Ishikawa (cell line): ENCODE measurements around the gene BBC3.
A peak's percentile ranks its signal among the peaks of the same experiment; 100 is the strongest.

Source experiments
- CEBPB ChIP-seq: IDR thresholded peaks from 2 replicates; pipeline ENCODE4 v1.6.1; 2012
- CREB1 ChIP-seq: IDR thresholded peaks from 2 replicates; pipeline ENCODE4 v1.6.1; 2012; ENCODE audit warnings: low read depth
- EGR1 ChIP-seq: IDR thresholded peaks from 2 replicates; pipeline ENCODE4 v1.6.1; 2012
- EP300 ChIP-seq: IDR thresholded peaks from 2 replicates; pipeline ENCODE4 v1.6.1; 2012; ENCODE audit warnings: borderline replicate concordance
- FOXM1 ChIP-seq: IDR thresholded peaks from 2 replicates; pipeline ENCODE4 v1.6.1; 2012; ENCODE audit warnings: low read depth, borderline replicate concordance
- MAX ChIP-seq: IDR thresholded peaks from 2 replicates; pipeline ENCODE4 v1.6.1; 2012
- NFIC ChIP-seq: IDR thresholded peaks from 2 replicates; pipeline ENCODE4 v1.6.1; 2012
- RAD21 ChIP-seq: IDR thresholded peaks from 2 replicates; pipeline ENCODE4 v1.6.1; 2012; ENCODE audit warnings: low read depth
- REST ChIP-seq: IDR thresholded peaks from 2 replicates; pipeline ENCODE4 v1.6.1; 2012; ENCODE audit warnings: low read depth, mild to moderate bottlenecking
- TAF1 ChIP-seq: IDR thresholded peaks from 2 replicates; pipeline ENCODE4 v1.6.1; 2012; ENCODE audit warnings: low read depth, mild to moderate bottlenecking
- TCF12 ChIP-seq: IDR thresholded peaks from 2 replicates; pipeline ENCODE4 v1.6.1; 2012; ENCODE audit warnings: low read depth
- TEAD4 ChIP-seq: IDR thresholded peaks from 2 replicates; pipeline ENCODE4 v1.6.1; 2012
- USF1 ChIP-seq: IDR thresholded peaks from 2 replicates; pipeline ENCODE4 v1.6.1; 2012
- YY1 ChIP-seq: IDR thresholded peaks from 2 replicates; pipeline ENCODE4 v1.6.1; 2012; ENCODE audit warnings: low read depth
- ZBTB7A ChIP-seq: IDR thresholded peaks from 2 replicates; pipeline ENCODE4 v1.6.1; 2012; ENCODE audit warnings: low read depth

BBC3 gene

GRCh38 chr19:47231215-47232054, 436 bp upstream of the BBC3 start:
- peak; percentile 43; the same call in 1 of the 2 replicates for TF ChIP-seq REST
- no peak for TF ChIP-seq EGR1
- no peak; the same call in 1 of the 2 replicates for TF ChIP-seq EP300
- TF ChIP-seq TCF12: no peak
- TF ChIP-seq FOXM1: no peak
- TF ChIP-seq CREB1: no peak
- no peak for TF ChIP-seq MAX
- no peak for TF ChIP-seq TEAD4
- no peak; the same call in 1 of the 2 replicates for TF ChIP-seq TAF1
- TF ChIP-seq RAD21: no peak
- TF ChIP-seq USF1: peak; percentile 84

GRCh38 chr19:47230054-47230920, 712 bp downstream of the BBC3 start:
- TF ChIP-seq ZBTB7A (peak; percentile 97), MAX (peak; percentile 65; the same call in 1 of the 2 replicates), TEAD4 (no peak), USF1 (peak; percentile 63; the same call in 1 of the 2 replicates)

- TF ChIP-seq NFIC (no peak), MAX (no peak), CEBPB (no peak), TCF12 (no peak), FOXM1 (no peak), YY1 (no peak), EGR1 (no peak), ZBTB7A (no peak), CREB1 (no peak), USF1 (no peak), RAD21 (no peak), TAF1 (no peak), REST (no peak), TEAD4 (no peak)
Observed at GRCh38 chr19:47229676-47230053, 1.3 kb downstream of the BBC3 start.

- TF ChIP-seq REST (no peak), TCF12 (no peak), TAF1 (no peak), ZBTB7A (no peak), YY1 (no peak), FOXM1 (no peak), NFIC (no peak), USF1 (no peak), RAD21 (no peak), EP300 (no peak), CREB1 (no peak)
Observed at GRCh38 chr19:47228937-47229675, 1.9 kb downstream of the BBC3 start.
